ENCODE data around the gene WBP2NL.

DNA sequence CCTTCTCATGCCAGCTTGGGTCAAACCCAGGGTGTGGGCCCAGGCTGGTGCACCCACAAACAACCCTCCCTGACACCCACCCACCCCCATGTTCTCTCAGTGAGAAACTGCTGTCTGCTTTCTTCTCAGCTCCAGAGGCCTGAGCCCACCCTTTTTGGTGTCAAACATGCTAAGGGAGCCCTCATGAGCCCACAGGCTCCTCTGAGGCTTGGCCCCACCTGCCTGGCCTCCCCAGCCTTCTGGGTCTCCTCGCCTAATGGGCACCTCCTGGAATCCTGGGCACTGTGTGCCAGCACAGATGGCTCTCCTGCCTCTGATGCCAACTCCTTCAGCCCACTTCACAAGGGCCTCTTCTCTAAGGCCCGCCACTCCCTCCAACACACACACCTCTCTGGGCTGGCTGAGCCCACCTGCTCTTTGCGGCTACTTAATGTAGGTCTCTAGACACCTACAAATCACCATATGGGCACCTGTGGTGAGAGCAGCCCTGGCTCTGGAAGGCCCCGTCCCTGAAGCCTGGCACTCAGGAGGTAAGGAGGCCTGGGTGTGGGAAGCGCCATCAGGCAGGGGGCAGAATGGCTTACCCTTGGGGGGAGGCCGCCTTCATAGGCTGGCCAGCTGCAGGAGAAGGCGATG, 67.7 kb downstream of the WBP2NL start:
- TF ChIP-seq, protein P1, sequence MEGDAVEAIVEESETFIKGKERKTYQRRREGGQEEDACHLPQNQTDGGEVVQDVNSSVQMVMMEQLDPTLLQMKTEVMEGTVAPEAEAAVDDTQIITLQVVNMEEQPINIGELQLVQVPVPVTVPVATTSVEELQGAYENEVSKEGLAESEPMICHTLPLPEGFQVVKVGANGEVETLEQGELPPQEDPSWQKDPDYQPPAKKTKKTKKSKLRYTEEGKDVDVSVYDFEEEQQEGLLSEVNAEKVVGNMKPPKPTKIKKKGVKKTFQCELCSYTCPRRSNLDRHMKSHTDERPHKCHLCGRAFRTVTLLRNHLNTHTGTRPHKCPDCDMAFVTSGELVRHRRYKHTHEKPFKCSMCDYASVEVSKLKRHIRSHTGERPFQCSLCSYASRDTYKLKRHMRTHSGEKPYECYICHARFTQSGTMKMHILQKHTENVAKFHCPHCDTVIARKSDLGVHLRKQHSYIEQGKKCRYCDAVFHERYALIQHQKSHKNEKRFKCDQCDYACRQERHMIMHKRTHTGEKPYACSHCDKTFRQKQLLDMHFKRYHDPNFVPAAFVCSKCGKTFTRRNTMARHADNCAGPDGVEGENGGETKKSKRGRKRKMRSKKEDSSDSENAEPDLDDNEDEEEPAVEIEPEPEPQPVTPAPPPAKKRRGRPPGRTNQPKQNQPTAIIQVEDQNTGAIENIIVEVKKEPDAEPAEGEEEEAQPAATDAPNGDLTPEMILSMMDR (IDR thresholded peaks at IDR 0.05), result no peak
- TF ChIP-seq, protein P2, sequence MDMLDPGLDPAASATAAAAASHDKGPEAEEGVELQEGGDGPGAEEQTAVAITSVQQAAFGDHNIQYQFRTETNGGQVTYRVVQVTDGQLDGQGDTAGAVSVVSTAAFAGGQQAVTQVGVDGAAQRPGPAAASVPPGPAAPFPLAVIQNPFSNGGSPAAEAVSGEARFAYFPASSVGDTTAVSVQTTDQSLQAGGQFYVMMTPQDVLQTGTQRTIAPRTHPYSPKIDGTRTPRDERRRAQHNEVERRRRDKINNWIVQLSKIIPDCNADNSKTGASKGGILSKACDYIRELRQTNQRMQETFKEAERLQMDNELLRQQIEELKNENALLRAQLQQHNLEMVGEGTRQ (IDR thresholded peaks at IDR 0.05), result no peak
- no peak for TF ChIP-seq RNF2 (IDR thresholded peaks at IDR 0.05; ENCODE audit: borderline replicate concordance, low read depth)
- no peak for TF ChIP-seq CEBPB (IDR thresholded peaks at IDR 0.05)
- TF ChIP-seq ESRRA (IDR thresholded peaks at IDR 0.05; ENCODE audit: borderline replicate concordance, low read length), result no peak

All from A549 (cell line).